Measurements from ENCODE around the gene VTCN1.

DNA sequence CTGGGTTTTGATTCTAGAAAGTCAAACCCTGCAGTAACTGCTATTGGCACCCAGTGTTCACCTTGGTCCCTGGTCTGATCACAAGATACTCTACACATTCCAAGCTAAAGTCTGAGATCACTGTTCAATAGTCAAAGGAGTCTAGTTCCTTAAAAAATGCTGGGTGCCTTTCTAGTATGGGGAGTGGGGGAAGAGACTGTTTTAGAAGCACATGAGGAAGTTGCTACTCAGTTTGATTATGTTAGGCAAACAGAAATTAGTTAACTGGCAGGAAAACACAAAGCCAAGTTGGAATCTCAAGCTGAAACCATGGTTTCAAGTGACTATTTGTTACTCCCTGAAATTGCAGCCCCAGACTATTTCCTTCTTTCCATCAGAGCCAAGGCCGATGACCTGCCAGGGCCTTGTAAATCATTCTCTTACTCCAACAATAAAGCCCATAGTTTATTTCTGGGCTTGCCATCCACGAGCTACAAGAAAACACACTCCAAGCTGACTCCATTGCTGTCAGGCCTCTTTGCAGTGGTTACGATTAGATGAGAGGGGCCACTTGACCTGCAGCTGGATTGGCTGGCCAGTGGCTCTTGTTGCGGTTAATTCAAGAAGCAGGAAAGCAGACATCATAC, 21.1 kb upstream of the VTCN1 start:
- no peak for TF ChIP-seq ZBTB21 (CRISPR knock-in tag; IDR thresholded peaks at IDR 0.05; ENCODE audit: borderline replicate concordance)
- TF ChIP-seq, protein P1, sequence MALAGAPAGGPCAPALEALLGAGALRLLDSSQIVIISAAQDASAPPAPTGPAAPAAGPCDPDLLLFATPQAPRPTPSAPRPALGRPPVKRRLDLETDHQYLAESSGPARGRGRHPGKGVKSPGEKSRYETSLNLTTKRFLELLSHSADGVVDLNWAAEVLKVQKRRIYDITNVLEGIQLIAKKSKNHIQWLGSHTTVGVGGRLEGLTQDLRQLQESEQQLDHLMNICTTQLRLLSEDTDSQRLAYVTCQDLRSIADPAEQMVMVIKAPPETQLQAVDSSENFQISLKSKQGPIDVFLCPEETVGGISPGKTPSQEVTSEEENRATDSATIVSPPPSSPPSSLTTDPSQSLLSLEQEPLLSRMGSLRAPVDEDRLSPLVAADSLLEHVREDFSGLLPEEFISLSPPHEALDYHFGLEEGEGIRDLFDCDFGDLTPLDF (CRISPR knock-in tag; IDR thresholded peaks at IDR 0.05): no peak
- TF ChIP-seq, protein P2, sequence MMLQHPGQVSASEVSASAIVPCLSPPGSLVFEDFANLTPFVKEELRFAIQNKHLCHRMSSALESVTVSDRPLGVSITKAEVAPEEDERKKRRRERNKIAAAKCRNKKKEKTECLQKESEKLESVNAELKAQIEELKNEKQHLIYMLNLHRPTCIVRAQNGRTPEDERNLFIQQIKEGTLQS (CRISPR knock-in tag; conservative IDR thresholded peaks at IDR 0.05): no peak
- TF ChIP-seq, protein P3, sequence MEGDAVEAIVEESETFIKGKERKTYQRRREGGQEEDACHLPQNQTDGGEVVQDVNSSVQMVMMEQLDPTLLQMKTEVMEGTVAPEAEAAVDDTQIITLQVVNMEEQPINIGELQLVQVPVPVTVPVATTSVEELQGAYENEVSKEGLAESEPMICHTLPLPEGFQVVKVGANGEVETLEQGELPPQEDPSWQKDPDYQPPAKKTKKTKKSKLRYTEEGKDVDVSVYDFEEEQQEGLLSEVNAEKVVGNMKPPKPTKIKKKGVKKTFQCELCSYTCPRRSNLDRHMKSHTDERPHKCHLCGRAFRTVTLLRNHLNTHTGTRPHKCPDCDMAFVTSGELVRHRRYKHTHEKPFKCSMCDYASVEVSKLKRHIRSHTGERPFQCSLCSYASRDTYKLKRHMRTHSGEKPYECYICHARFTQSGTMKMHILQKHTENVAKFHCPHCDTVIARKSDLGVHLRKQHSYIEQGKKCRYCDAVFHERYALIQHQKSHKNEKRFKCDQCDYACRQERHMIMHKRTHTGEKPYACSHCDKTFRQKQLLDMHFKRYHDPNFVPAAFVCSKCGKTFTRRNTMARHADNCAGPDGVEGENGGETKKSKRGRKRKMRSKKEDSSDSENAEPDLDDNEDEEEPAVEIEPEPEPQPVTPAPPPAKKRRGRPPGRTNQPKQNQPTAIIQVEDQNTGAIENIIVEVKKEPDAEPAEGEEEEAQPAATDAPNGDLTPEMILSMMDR (IDR thresholded peaks at IDR 0.05): no peak
- TF ChIP-seq TP53 (CRISPR knock-in tag; IDR thresholded peaks at IDR 0.05): no peak
- TF ChIP-seq ATF6 (CRISPR knock-in tag; IDR thresholded peaks at IDR 0.05): no peak
- no peak for TF ChIP-seq ZNF138 (CRISPR knock-in tag; conservative IDR thresholded peaks at IDR 0.05)
- TF ChIP-seq, protein P4, sequence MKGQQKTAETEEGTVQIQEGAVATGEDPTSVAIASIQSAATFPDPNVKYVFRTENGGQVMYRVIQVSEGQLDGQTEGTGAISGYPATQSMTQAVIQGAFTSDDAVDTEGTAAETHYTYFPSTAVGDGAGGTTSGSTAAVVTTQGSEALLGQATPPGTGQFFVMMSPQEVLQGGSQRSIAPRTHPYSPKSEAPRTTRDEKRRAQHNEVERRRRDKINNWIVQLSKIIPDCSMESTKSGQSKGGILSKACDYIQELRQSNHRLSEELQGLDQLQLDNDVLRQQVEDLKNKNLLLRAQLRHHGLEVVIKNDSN (CRISPR knock-in tag; IDR thresholded peaks at IDR 0.05): no peak

Data from WTC11 (cell line).